HG03064 (cell line): ENCODE measurements around the gene UQCC5.

ENCODE experiments used
- ATAC-seq: cut with Tn5 transposase; IDR thresholded peaks from one replicate; pipeline ENCODE4 v1.9.1; 2021; ENCODE audit warnings: low read depth; ENCODE audit not compliant: unreplicated experiment

Gene UQCC5

GRCh38 chr3:52532838-52533622 lies 3.4 kb upstream of the UQCC5 start:
- ATAC-seq, result no peak

- ATAC-seq, result peak; percentile 28
Observed at GRCh38 chr3:52533623-52534280, 2.7 kb upstream of the UQCC5 start, which contains the start of gene NT5DC2. Gene NT5DC2, minus strand, starts transcription at chr3:52533857. Its CDS starts 120 bp downstream, at chr3:52533737.

DNA sequence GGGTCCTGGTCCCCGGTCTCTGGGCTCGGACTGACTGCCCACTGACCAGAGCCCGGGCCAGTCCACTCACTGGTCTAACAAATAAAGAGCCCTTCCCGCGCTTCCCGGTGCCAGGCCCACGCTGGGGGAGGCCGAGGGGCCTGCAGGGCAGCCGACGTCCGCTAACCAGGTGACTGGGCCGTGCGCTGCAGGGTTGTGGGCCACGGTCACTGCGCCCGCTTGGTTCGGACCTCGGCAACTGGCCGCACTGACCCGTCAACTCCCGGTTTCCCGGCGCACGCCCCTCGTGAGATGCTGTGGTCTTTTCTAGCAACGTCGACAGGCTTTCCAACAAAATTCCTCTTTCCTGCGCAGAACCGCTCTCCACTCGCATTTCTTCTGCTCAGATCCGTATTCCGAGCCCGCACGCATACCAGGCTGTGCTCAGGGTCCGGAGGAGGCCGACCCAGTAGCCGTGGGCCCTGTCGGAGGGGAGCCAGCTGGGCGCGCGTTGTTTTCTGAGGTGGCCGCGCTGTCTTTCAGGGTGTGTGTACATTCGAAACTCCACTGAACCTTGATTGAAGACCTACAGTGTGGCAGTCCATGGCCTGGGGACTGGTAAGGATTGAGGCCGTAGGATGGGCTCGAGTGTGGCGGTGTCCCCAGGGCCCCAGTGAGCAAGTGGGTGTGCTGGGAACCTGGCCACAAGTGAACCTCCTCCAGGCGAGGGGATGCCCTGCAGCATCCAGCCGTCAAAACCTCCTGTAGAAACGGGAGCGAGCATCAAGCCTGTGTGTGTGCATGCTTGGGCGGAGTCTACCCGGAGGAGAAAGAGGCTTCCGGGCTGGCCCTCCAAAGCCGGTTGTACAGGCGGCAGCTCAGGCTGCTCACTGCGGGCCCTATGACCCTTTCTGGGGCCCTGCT lies 1.9 kb upstream of the UQCC5 start:
- ATAC-seq, result no peak

GRCh38 chr3:52535411-52536111 lies 844 bp upstream of the UQCC5 start:
- ATAC-seq, result no peak

- ATAC-seq, result no peak
Observed at GRCh38 chr3:52536112-52536368, 365 bp upstream of the UQCC5 start.

- no peak for ATAC-seq
Observed at GRCh38 chr3:52537165-52537620, 788 bp downstream of the UQCC5 start.

DNA sequence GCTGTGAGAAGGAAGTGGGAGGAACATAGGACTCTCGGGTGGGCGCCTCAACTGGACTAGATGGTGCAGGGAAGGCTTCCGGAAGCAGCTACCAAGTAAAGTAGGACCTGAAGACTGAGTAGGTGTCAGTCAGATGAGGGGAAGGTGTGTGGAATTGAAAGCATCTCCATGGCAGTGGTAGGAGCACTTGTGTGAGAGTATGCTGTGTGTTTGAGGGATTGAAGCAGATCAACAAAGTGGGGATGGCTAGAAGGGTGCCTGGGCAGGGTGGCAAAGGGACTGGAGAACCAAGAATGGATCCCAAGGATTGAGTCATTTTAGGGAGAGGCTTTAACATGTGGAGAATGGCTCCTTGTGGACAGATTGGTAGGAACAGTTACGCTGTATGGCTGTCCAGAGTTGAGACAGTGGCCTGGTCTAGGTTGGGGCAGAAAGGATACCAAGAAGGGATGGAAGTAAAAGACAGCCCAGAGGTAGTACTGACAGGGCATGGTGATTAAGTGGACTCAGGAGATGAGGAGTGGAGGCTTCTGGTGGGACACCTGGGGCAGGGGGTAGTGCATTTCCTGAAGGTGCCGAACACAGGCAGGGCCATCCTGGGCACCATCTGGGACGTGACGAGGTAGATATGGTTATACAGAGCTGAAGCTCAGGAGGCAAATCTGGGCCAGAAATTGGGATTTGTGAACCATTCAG lies 1.5 kb downstream of the UQCC5 start:
- no peak for ATAC-seq

- ATAC-seq, result no peak
Observed at GRCh38 chr3:52539010-52539653, 2.7 kb downstream of the UQCC5 start.

- no peak for ATAC-seq
Observed at GRCh38 chr3:52541050-52541449, 4.6 kb downstream of the UQCC5 start.

- ATAC-seq, result no peak
Observed at GRCh38 chr3:52544937-52545336, 8.5 kb downstream of the UQCC5 start.

DNA sequence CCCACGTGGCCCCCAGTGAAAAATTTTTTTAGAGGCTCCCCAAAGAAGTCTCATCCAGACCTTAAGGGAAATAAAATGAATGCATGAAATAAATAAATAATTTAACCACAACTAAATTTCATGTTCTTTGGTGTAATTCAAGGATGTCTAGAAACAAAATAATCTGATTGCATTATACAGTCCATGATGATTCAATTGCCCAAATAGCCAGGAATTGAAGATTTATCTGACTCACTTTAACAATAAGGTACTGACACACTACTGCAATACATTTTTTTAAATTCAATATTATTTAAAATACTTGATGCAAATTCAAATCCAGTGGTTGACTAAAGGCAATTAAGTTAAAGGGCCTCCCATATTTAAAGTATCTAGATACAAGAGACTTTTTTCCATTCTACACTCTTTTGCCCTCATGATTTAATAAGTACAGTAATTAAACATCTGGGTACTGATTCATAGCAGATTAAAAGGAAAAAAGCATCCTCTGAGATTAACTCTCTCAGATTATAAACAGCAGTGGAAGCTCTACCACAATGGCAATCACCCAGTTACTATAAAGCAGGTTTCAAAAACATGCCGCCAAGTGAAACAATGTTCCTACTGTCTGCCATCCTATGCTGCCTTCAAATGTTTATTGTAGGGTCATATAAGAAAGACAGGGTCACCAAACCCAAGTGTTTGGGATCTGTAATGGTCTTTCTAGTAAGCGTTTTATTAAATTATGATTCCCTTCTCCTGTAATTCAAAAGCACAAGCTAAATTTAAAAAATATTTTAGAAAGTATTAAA lies 9.9 kb downstream of the UQCC5 start:
- no peak for ATAC-seq

GRCh38 chr3:52547143-52547542 lies 10.7 kb downstream of the UQCC5 start:
- no peak for ATAC-seq

- ATAC-seq, result no peak
Observed at GRCh38 chr3:52551118-52551517, 14.7 kb downstream of the UQCC5 start.

DNA sequence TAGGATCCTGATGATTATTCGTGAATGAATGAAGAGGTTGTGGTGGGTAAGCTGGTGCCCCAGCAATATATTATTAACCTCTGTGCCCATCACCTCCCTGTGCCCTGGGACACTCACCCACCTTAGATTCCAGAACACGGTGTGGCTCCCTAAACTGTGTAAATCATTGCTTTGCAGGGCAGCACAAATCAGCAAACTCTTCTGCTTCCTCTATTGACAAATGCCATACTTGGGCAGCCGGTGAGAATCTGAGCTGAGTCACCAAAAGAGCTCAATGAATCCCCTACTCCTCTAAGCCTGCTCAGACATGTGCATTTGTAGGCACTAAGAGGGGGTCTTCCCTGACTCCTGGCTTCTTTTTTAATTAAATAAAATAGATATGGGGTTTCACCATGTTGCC lies 15.7 kb downstream of the UQCC5 start:
- ATAC-seq, result no peak

DNA sequence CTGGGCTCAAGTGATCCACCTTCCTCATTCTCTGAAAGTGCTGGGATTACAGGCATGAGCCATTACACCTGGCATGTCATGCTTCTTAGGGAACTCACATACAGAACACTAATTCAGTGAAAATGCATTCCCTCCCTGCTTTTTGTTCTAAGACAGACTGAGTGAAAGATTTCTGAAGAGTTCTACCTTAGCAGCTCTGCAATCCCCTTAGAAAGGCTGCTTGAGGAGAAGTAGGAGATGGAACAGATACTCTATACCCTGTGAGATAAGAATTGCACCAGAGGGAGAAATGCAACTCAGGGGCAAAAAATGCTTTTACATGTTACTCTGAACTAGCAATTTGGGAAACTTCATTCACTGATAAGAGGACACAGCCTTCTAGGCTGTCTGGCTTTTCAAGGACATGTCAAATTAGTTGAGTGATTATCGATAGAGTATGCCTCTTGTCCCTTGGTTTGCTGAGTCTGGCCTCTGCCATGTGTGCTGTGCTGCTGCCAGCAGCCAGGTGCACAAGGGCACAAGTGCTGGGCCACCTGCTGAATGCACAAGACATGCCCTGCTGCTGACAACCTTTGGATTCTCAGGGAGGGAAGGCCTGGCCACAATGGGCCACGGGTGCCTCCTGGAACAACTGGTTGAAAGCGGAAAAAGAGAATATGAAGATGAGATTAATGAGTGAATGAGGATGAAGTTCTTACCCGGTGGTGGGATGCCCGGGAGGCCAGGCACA lies 17.8 kb downstream of the UQCC5 start:
- no peak for ATAC-seq

- ATAC-seq, result no peak
Observed at GRCh38 chr3:52555056-52555455, 18.7 kb downstream of the UQCC5 start.

- ATAC-seq, result no peak
Observed at GRCh38 chr3:52557011-52557960, 20.9 kb downstream of the UQCC5 start.
